ENCODE results near the gene CFL1.
A peak's percentile ranks its signal among the peaks of the same experiment; 100 is the strongest.

Gene CFL1

DNA sequence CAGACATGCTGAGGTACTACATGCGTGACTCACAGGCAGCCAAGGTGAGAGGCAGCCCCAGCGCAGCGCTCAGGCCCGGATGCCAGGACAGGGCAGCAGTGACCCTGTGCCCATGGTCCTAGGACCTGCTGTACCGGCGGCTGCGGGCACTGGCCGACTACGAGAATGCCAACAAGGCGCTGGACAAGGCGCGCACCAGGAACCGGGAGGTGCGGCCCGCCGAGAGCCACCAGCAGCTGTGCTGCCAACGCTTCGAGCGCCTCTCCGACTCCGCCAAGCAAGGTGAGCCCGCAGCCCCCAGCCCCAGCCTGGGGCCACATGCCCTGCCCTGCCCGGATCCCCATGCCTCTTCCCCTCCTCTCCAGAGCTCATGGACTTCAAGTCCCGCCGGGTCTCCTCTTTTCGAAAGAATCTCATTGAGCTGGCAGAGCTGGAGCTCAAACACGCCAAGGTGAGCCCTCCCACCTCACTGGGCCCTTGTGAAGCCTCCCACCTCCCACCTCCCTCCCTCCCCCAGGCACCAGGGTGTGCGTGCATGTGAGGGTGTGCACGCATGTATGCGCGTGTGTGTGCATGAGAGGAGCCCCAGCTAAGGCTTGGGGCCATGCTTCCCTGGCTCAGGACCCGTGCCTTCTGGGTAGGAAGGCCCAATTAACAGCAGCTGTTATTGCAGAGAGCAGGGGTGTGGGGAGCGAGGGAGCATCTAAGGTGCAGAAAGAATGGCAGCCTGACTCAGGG is 5.3 kb downstream of the CFL1 start:
- TF ChIP-seq, protein P1, sequence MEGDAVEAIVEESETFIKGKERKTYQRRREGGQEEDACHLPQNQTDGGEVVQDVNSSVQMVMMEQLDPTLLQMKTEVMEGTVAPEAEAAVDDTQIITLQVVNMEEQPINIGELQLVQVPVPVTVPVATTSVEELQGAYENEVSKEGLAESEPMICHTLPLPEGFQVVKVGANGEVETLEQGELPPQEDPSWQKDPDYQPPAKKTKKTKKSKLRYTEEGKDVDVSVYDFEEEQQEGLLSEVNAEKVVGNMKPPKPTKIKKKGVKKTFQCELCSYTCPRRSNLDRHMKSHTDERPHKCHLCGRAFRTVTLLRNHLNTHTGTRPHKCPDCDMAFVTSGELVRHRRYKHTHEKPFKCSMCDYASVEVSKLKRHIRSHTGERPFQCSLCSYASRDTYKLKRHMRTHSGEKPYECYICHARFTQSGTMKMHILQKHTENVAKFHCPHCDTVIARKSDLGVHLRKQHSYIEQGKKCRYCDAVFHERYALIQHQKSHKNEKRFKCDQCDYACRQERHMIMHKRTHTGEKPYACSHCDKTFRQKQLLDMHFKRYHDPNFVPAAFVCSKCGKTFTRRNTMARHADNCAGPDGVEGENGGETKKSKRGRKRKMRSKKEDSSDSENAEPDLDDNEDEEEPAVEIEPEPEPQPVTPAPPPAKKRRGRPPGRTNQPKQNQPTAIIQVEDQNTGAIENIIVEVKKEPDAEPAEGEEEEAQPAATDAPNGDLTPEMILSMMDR (conservative IDR thresholded peaks at IDR 0.05; ENCODE audit: low read depth, low read length): no peak
- Histone ChIP-seq H3K4me3 (IDR thresholded peaks at IDR 0.05; ENCODE audit: insufficient read depth, low read depth, low read length) (no peak overlapping the region), H4K20me1 (ENCODE audit: insufficient read depth) (peaks cover 10% of the 10 kb centered on the region), H3K79me2 (ENCODE audit: insufficient read depth, low read depth) (peaks cover 34% of the 10 kb centered on the region), H3K4me1 (ENCODE audit: low read depth, poor library complexity, severe bottlenecking) (peaks cover 15% of the 10 kb centered on the region), H3K4me2 (no peak overlapping the region), H2AFZ (ENCODE audit: low read depth) (no peak overlapping the region), H3K9ac (no peak overlapping the region), H3K27ac (no peak overlapping the region), H3K36me3 (ENCODE audit: insufficient read depth) (peaks cover 13% of the 10 kb centered on the region; the same call in 1 of the 2 replicates), H3K27me3 (ENCODE audit: insufficient read depth, low read depth) (no peaks in the 10 kb centered on the region)

DNA sequence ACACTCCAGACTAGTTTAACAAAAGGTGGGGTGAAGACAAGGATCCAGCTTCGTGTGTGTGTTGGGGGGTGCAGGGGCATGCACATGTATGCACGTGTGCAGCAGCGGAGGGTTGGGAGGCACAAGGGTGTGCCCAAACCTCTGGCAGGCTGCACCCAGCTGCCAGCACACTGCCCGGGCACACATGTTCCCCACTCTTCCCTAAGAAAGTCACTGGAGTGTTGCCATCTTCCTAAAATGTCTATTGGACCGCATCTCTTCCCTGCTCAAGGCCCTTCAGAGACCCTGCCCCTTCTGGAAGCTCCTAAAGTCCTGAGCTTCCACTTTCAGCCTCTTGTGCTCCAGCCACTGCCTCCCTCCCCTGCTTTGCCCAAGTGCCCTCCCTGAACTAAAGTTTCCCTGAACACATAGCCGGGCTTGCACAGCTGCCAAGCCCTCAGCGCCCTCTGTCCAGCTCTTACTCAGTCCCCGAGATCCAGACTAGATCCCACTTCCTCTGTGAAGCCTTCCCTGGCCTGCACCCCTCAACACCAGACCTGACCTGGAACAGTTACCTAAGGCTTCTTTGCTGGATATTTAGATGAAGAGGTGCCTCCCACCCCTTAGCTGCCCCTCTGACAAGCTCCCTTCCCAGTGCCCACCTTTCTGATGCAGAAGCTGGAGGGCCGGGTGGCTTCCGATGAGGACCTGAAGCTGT is 6.0 kb downstream of the CFL1 start:
- peaks cover 27% of the 10 kb centered on the region for H3K79me2 ChIP-seq (ENCODE audit: insufficient read depth, low read depth)

DNA sequence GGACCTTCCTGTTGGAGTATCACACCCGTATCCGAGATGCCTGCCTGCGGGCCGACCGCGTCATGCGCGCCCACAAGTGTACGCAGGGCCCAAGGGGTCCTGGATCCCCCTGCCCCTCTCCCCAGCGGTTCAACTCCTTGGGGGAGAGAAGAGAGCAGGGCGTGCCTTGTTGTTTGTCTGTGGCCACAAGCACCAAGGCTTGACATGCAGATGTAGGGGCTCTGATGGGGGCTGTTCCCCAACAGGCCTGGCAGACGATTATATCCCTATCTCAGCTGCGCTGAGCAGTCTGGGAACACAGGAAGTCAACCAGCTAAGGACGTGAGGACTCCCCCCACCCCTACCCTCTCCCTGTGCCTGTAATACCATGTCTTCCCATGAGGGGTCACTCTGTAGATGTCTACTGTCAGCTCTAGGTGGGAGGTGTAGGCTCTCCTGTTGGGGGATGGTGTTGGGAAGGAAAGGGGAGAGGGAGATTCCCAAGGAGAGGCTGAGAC is 6.8 kb downstream of the CFL1 start:
- H3K4me2 ChIP-seq: no peak overlapping the region
- no peak overlapping the region for H2AFZ ChIP-seq (ENCODE audit: low read depth)
- no peak overlapping the region for H3K27ac ChIP-seq
- peaks cover 19% of the 10 kb centered on the region for H3K79me2 ChIP-seq (ENCODE audit: insufficient read depth, low read depth)
- H3K9ac ChIP-seq: no peak overlapping the region
- H3K36me3 ChIP-seq (ENCODE audit: insufficient read depth): peaks cover 13% of the 10 kb centered on the region; the same call in 1 of the 2 replicates
- H3K4me1 ChIP-seq (ENCODE audit: low read depth, poor library complexity, severe bottlenecking): peaks cover 9% of the 10 kb centered on the region
- H4K20me1 ChIP-seq (ENCODE audit: insufficient read depth): peaks cover 3% of the 10 kb centered on the region
- no peaks in the 10 kb centered on the region for H3K27me3 ChIP-seq (ENCODE audit: insufficient read depth, low read depth)
- TF ChIP-seq, protein P1 (conservative IDR thresholded peaks at IDR 0.05; ENCODE audit: low read depth, low read length): peak; percentile 76
- H3K4me3 ChIP-seq (IDR thresholded peaks at IDR 0.05; ENCODE audit: insufficient read depth, low read depth, low read length): no peak overlapping the region

More for the DNA sequence above, 6.0 kb downstream of the CFL1 start:
- H3K36me3 ChIP-seq (ENCODE audit: insufficient read depth): peaks cover 13% of the 10 kb centered on the region; the same call in 1 of the 2 replicates
- H3K4me2 ChIP-seq: no peak overlapping the region
- H3K4me1 ChIP-seq (ENCODE audit: low read depth, poor library complexity, severe bottlenecking): peaks cover 15% of the 10 kb centered on the region
- H2AFZ ChIP-seq (ENCODE audit: low read depth): no peak overlapping the region
- no peak overlapping the region for H3K27ac ChIP-seq
- no peak overlapping the region for H3K4me3 ChIP-seq (IDR thresholded peaks at IDR 0.05; ENCODE audit: insufficient read depth, low read depth, low read length)
- no peaks in the 10 kb centered on the region for H3K27me3 ChIP-seq (ENCODE audit: insufficient read depth, low read depth)
- TF ChIP-seq, protein P1 (conservative IDR thresholded peaks at IDR 0.05; ENCODE audit: low read depth, low read length): no peak
- no peak overlapping the region for H3K9ac ChIP-seq
- peaks cover 10% of the 10 kb centered on the region for H4K20me1 ChIP-seq (ENCODE audit: insufficient read depth)

DNA sequence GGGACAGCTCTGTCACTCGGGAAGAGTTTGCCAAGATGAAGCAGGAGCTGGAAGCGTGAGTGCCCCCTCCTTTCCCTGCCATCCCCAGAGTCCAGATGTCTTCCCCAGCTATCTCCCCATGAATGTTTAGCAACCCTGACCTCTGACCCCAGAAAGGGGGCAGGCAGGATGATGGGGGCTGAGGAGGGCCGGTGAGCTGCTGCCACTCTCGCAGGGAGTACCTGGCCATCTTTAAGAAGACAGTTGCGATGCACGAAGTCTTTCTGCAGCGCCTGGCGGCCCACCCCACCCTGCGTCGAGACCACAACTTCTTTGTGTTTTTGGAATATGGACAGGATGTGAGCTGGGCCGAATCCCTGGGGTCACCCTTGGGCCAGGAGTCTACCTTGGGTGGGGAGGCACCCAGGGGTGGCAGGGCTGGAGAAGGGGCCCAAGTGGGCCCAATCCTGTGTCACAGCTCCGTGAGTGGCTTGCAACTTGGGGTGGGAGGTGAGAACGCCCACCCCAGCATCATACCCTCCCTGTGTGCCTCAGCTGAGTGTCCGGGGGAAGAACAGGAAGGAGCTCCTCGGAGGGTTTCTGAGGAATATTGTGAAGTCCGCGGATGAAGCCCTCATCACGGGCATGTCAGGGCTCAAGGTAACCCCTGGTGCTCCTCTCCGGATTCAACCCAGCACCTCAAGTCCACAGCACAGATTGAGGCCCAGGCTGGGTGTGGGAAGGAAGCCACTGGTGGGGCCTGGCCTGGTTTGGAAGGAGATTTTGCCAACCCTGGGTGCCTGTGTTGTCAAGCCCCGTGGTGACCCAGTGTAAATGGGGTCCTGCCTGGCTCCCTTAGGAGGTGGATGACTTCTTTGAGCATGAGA is 7.5 kb downstream of the CFL1 start:
- Histone ChIP-seq H3K36me3 (ENCODE audit: insufficient read depth) (peaks cover 8% of the 10 kb centered on the region; the same call in 1 of the 2 replicates), H3K4me3 (IDR thresholded peaks at IDR 0.05; ENCODE audit: insufficient read depth, low read depth, low read length) (no peak overlapping the region), H4K20me1 (ENCODE audit: insufficient read depth) (no peaks in the 10 kb centered on the region; the same call in 1 of the 2 replicates), H3K27me3 (ENCODE audit: insufficient read depth, low read depth) (no peaks in the 10 kb centered on the region), H3K79me2 (ENCODE audit: insufficient read depth, low read depth) (peaks cover 12% of the 10 kb centered on the region), H3K9ac (no peak overlapping the region), H3K4me2 (no peak overlapping the region), H3K4me1 (ENCODE audit: low read depth, poor library complexity, severe bottlenecking) (peaks cover 2% of the 10 kb centered on the region), H3K27ac (no peak overlapping the region), H2AFZ (ENCODE audit: low read depth) (no peak overlapping the region)
- TF ChIP-seq, protein P1 (conservative IDR thresholded peaks at IDR 0.05; ENCODE audit: low read depth, low read length): no peak

Measured in KMS-11 (cell line).